GM19372 (cell line): ENCODE measurements around the gene FAM151B.
"Not testable (repeated sequence)": the region's sequence is repeated elsewhere in the genome, so short reads cannot be mapped to it uniquely, and the experiment has no call there.

ENCODE experiments used
- ATAC-seq: cut with Tn5 transposase; IDR thresholded peaks from one replicate; pipeline ENCODE4 v1.9.1; 2021; ENCODE audit warnings: mild to moderate bottlenecking, low read depth, moderate library complexity; ENCODE audit not compliant: unreplicated experiment

FAM151B gene

DNA sequence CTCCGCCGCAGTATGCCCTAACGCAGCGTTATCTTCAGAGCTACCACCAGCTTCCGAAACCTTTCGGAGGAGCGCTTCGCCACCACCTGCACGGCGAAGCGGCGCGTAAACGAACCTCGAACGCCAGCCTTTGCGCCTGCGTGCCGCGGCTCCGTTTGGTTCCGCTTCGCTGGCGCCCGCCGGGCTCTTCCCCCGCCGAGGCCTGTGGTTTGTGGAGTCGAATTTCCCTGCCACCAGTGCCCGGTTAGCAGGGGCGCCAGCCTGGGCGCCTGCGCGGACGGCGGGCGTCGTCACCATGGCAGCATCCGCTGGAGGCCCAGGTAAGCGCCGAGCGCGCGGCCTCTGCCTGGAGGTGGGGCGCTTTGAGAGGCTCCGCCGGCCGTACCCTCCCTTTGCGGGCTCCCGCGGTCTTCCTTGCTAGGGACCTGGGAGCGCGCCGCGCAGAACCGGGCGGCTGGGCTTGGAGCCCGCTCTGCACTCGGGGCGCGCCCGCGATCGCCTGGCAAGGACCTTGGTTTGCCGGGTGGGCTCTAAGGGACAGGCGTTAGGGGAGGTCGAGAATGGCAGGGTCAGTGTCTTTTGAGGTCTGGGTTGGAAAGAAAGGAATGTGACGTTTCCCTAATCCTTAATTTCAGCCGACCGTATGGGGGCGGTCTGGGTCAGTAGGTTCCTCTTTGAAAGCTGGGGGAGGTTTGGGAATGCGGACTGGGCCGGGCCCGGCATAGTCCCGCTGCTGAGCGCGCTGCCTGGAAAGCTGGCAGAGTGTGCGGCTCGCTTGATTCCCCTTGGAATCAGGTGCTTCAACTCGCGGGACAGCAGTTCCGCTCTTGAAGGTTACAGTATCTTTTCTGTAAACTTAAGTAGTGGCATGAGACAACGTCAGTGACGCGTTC is at the start of gene FAM151B:
FAM151B (plus strand) TSS at position 272 of the 893 bp plus-strand sequence; CDS start at position 296, 24 bp downstream.
- peak; percentile 86 for ATAC-seq

DNA sequence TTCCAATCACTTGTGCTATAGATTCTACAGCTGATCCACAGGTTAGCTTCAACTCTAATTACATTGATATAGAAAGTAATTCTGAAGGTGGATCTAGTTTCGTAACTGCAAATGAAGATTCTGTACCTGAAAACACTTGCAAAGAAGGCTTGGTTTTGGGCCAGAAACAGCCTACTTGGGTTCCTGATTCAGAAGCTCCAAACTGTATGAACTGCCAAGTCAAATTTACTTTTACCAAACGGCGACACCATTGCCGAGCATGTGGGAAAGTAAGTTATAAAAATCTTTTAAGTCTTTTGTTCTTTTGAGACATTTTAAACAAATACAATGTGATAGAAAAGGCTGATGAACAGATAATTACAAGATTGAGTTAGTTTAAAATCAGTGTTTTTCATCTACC is 49.2 kb upstream of the FAM151B start:
- ATAC-seq: no peak

GRCh38 chr5:80439213-80439612 is 48.7 kb upstream of the FAM151B start:
- ATAC-seq: no peak

DNA sequence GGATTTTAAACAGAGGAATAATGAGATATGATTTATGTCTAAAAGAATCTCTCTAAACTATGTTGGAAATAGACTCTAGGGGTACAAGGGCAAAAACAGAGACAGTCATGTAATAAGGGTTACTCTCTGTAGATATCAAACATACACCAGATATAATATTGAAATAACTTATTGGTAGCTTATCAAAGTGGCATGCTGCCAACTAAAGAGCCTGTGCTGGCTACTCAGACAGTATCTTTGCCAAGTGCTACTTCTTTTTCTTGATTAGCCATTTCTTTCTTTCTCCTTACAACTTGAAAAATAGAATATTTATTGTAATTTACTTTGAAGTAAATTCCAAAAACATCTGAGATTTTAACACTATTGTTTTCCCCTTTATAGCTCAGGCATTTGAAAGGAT is 45.2 kb upstream of the FAM151B start:
- no peak for ATAC-seq

DNA sequence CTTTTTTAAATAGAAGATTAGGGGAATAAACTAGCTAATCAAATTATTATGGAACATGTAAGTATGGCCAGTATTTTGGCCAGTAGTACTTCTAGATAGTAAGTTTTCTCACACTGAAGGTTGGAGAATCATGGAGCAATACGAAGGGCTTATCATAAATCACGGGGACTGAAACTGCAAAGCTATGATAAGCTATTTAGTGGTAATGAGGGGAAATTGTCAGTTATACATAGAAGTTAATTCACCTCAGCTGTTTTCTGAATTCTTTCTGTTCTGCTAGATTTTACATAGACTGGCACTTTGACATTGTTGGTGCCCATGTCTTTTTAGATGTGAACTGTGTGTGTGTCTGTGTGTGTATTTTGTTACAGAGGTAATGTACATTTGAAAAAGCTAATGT is 34.5 kb upstream of the FAM151B start:
- no peak for ATAC-seq

- ATAC-seq: no peak
Observed at GRCh38 chr5:80463269-80463668, 24.6 kb upstream of the FAM151B start.

GRCh38 chr5:80466669-80467485 is 21.0 kb upstream of the FAM151B start:
- no peak for ATAC-seq

- ATAC-seq: no peak
Observed at GRCh38 chr5:80468131-80468530, 19.8 kb upstream of the FAM151B start.

DNA sequence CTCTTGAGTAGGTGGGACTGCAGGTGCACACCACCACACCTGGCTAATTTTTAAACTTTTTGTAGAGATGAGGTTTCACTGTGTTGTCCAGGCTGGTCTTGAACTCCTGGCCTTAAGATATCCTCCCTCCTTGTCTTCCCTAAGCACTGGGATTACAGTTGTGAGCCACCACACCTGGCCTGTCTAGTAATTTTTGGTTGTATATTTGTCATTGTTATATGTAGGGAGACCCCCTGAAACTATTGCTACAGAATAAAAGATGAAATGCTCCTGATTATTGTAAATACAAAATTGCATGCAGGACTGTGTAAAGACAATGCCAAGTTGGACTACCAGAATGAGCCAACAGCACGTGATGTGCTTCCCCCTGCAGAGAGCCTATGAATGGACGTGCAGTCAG is 17.3 kb upstream of the FAM151B start:
- ATAC-seq: not testable (repeated sequence)

DNA sequence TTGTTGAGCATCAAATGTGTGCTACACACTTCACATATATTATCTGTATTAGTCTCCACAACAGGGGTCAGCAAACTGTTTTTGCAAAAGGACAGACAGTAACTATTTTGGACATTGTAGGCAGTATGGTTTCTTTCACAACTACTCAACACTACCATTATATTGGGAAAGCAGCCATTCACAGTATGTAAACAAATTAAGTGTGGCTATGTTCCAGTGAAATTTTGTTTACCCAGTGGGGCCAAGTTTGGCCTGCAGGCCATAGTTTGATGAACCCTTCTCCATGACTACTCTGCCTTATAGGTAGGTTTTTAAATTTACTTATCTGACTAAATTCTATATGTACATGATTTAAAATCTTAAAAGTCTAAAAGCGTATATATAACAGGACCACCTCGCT is 13.0 kb upstream of the FAM151B start:
- ATAC-seq: no peak

GRCh38 chr5:80479713-80480112 is 8.2 kb upstream of the FAM151B start:
- ATAC-seq: no peak

- no peak for ATAC-seq
Observed at GRCh38 chr5:80480354-80480753, 7.5 kb upstream of the FAM151B start.

GRCh38 chr5:80481019-80481893 is 6.6 kb upstream of the FAM151B start:
- no peak for ATAC-seq

GRCh38 chr5:80482578-80482977 is 5.3 kb upstream of the FAM151B start:
- no peak for ATAC-seq

GRCh38 chr5:80483636-80484232 is 4.2 kb upstream of the FAM151B start:
- ATAC-seq: no peak

DNA sequence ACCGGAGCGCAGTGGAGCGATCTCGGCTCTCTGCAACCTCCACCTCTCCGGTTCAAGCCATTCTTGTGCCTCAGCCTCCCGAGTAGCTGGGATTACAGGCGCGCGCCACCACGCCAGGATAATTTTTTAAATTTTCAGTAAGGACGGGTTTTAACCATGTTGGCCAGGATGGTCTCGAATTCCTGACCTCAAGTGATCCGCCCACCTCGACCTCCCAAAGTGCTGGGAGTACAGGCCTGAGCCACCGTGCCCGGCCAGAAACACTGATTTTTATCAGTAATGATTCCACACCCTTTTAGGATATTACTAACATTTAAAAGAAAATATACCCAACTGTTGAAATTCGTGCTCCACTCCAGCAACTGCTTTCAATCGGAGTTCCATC is 464 bp upstream of the FAM151B start:
- no peak for ATAC-seq

DNA sequence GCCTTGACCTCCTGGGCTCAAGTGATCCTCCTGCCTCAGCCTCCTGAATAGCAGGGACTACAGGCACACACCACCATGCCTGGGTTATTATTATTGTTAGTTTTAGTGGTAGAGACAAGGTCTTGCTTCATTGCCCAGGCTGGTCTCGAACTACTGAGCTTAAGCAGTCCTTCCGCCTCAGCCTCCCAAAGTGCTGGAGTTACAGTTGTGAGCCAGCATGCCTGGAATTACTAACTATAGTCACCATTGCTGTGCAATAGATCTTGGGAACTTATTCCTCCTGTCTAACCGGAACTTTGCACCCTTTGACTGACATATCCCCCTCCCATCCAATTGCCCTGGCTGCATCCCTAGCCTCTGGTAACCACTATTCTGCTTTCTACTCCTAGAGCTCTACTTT is 3.4 kb downstream of the FAM151B start:
- no peak for ATAC-seq

DNA sequence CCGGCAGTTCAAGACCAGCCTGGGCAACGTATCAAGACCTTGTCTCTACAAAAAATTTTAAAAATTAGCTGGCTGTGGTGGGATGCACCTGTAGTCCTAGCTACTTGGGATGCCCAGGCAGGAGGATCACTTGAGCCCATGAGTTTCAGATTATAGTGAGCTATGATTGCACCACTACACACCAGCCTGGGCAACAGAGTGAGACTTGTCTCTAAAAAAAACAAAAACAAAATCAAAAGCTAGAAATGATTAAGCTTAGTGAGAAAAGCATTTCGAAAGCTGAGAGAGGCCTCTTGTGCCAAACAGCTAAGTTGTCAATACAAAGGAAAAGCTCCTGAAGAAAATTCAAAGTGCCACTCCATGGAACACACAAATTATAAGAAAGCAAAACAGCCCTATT is 4.8 kb downstream of the FAM151B start:
- no peak for ATAC-seq

DNA sequence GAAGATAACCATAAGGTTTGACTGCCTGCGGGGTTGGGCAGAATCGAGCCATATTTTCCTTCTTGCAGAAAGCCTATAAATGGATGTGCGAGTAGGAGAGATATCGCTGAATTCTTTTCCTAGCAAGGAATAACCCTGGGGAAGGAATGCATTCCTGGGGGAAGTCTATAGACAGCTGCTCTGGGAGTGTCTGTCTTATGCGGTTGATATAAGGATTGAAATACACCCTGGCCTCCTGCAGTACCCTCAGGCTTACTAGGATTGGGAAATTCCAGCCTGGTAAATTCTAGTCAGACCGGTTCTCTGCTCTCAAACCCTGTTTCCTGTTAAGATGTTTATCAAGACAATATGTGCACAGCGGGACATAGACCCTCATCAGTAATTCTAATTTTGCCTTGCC is 5.5 kb downstream of the FAM151B start:
- ATAC-seq: not testable (repeated sequence)

- no peak for ATAC-seq
Observed at GRCh38 chr5:80495891-80496290, 8.0 kb downstream of the FAM151B start.
